Testis (tissue), 3 donors: ENCODE results near the gene ZEB2. TPM values are rescaled to one million over a fixed set of nuclear protein-coding genes. Genes with fewer than 3 reads are reported as not detected.

Source experiments
- DNase-seq: peaks from one replicate; pipeline ENCODE4 v3.0.0-alpha.2; 2019
- H3K27ac ChIP-seq, 2 donors: fragments of 200-600 bp; sonication (generic); one replicate each; pipeline ENCODE4 v1.5.1; 2019
- H3K27me3 ChIP-seq: fragments of 200-600 bp; sonication (generic); one replicate; pipeline ENCODE4 v1.5.1; 2019
- H3K36me3 ChIP-seq: fragments of 200-600 bp; sonication (generic); one replicate; pipeline ENCODE4 v1.5.1; 2017; ENCODE audit warnings: low read depth; ENCODE audit errors: missing control alignments
- H3K4me1 ChIP-seq: fragments of 200-600 bp; sonication (generic); one replicate; pipeline ENCODE4 v1.5.1; 2019
- H3K4me3 ChIP-seq, 2 donors: fragments of 200-600 bp; sonication (generic); one replicate each; pipeline ENCODE4 v1.5.1; 2017 to 2019
- H3K9me3 ChIP-seq: fragments of 200-600 bp; sonication (generic); one replicate; pipeline ENCODE4 v1.5.1; 2017
- POLR2A ChIP-seq: fragments of 450-650 bp; IDR thresholded peaks from one replicate; pipeline ENCODE4 v1.6.1; 2017; ENCODE audit warnings: antibody characterized with exemption, mild to moderate bottlenecking, moderate library complexity
- WGBS, 2 donors: methylation state at CpG; one replicate each; pipeline ENCODE4 v1.1.5; 2018; 5-methylcytosine and 5-hydroxymethylcytosine counted together
- intact Hi-C: fragments of 100-400 bp; cut with DNase I; formaldehyde crosslinking; loops from one replicate; pipeline ENCODE4 v1.15.1; 2023; ENCODE audit warnings: low total_unique reads
- polyA plus RNA-seq: library from polyadenylated mRNA; stranded (reverse); fragments of 350-450 nt; fragmentation: Illumina TruSeq; extraction: RNeasy Lipid Tissue Mini Kit (QIAGEN cat#74804); gene quantifications from one replicate; pipeline ENCODE4 v1.2.3, GENCODE V29; 2014; ENCODE audit warnings: low read depth, low replicate concordance; ENCODE audit not compliant: insufficient read depth
- total RNA-seq, 2 donors: library from RNA; depleted of rRNA; stranded (reverse); fragments of >200 nt; gene quantifications; one replicate each; pipeline ENCODE4 v1.2.3, GENCODE V29; 2016
- TF ChIP-seq, protein P1 (sequence below), 3 experiments: fragments of 450-650 bp in 2 of 3; fragments of 200-600 bp in 1 of 3; sonication (generic) in 1 of 3; IDR thresholded peaks; one replicate each; pipeline ENCODE4 v1.5.1; 2016 to 2019; ENCODE audit warnings: antibody characterized with exemption in 3 of 3, mild to moderate bottlenecking in 2 of 3, moderate library complexity in 1 of 3

The ZEB2 gene
- total and polyA plus RNA-seq, 3 donors from 2014 or later: 38.7 to 96.4 (median 87.8) TPM

DNA sequence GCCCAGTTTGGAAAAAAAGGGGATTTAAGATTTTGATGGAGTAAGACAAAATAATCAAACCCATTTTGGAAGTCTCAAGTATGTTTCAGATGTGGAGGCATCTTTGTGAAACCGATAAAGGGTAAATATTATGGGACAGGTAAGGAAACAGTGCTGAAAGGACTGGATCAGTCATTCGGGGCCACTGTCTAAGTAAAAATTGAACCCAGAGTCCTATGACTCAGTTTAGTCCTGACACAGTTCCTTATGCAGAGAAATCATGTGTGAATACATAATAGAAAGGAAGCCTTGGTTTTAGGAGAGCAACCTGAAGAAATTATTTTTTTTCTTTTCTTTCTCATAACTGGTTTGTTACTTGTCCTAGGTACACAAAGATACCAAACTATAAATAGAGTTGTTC lies 15.4 kb upstream of the ZEB2 start:
- no peak for DNase-seq
- Histone ChIP-seq H3K9me3 (no peaks in the 10 kb centered on the region), H3K27me3 (no peaks in the 10 kb centered on the region), H3K36me3 (no peaks in the 10 kb centered on the region), H3K27ac (no peak overlapping the region), H3K4me1 (no peaks in the 10 kb centered on the region), H3K4me3 (no peak overlapping the region)
- TF ChIP-seq POLR2A: no peak
- TF ChIP-seq, protein P1, sequence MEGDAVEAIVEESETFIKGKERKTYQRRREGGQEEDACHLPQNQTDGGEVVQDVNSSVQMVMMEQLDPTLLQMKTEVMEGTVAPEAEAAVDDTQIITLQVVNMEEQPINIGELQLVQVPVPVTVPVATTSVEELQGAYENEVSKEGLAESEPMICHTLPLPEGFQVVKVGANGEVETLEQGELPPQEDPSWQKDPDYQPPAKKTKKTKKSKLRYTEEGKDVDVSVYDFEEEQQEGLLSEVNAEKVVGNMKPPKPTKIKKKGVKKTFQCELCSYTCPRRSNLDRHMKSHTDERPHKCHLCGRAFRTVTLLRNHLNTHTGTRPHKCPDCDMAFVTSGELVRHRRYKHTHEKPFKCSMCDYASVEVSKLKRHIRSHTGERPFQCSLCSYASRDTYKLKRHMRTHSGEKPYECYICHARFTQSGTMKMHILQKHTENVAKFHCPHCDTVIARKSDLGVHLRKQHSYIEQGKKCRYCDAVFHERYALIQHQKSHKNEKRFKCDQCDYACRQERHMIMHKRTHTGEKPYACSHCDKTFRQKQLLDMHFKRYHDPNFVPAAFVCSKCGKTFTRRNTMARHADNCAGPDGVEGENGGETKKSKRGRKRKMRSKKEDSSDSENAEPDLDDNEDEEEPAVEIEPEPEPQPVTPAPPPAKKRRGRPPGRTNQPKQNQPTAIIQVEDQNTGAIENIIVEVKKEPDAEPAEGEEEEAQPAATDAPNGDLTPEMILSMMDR (IDR thresholded peaks at IDR 0.05): no peak
- intact Hi-C loops: no loop called here
- WGBS, 2 donors: 94 to 97% methylated on average over 2 of the region's 2 CpGs

GRCh38 chr2:144533221-144533620 lies 13.3 kb upstream of the ZEB2 start:
- no peaks in the 10 kb centered on the region for H3K4me1 ChIP-seq
- no peaks in the 10 kb centered on the region for H3K9me3 ChIP-seq
- no peaks in the 10 kb centered on the region for H3K27me3 ChIP-seq
- intact Hi-C loops: no loop called here
- H3K4me3 ChIP-seq: no peak overlapping the region
- no peak for TF ChIP-seq POLR2A
- TF ChIP-seq, protein P1 (IDR thresholded peaks at IDR 0.05): no peak
- no peak for DNase-seq
- H3K27ac ChIP-seq: no peak overlapping the region
- H3K36me3 ChIP-seq: no peaks in the 10 kb centered on the region
- 87 to 94% methylated on average over 7 of the region's 7 CpGs for WGBS, 2 donors

DNA sequence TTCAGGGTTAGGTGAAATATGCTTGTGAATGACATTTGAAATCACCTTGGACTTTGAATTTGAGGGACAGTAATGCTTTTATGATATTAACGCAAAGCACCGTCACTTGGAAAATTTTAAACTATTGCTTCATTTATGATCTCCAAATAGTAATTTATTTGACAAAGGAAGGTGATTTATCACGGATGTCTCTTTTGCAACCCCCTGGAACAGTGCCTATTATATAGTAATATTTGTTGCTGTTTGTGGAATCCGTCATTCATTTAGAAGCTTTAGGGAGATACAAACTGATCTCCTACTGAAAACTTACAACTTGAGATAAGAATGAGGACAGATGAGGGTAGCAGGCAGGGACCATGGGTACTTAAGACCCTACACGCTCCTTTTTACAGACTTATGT lies 10.7 kb upstream of the ZEB2 start:
- no peaks in the 10 kb centered on the region for H3K9me3 ChIP-seq
- H3K4me3 ChIP-seq: no peak overlapping the region
- no peak for DNase-seq
- no peak overlapping the region for H3K27ac ChIP-seq
- no peaks in the 10 kb centered on the region for H3K4me1 ChIP-seq
- H3K36me3 ChIP-seq: no peaks in the 10 kb centered on the region
- TF ChIP-seq POLR2A: no peak
- H3K27me3 ChIP-seq: no peaks in the 10 kb centered on the region
- intact Hi-C loops: no loop called here
- WGBS, 2 donors: 78 to 89% methylated on average over 5 of the region's 5 CpGs

DNA sequence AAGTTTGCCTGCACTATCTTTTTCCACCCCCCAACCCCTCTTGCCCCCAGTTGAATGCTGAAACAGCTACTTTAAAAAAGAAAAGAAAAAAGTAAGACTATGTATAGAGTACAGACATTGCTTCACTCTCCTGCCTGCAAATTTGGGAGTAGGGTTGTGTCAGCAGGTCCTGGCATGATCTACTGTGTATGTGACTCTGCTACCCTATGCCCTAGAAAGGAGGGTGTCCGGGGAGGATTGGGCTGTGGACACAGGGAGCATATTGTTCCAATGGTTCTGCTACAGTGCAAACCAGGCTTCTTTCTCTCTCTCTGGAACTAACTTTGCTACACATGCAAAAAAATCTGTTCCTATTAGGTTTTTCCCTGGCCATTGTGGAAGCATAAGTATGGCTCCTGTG lies 9.9 kb upstream of the ZEB2 start:
- no peak for TF ChIP-seq POLR2A
- TF ChIP-seq, protein P1 (IDR thresholded peaks at IDR 0.05): no peak
- WGBS, 2 donors: 14 to 42% methylated on average over 1 of the region's 1 CpG
- Histone ChIP-seq H3K4me1 (no peaks in the 10 kb centered on the region), H3K27me3 (no peaks in the 10 kb centered on the region), H3K27ac (no peak overlapping the region), H3K9me3 (no peaks in the 10 kb centered on the region), H3K4me3 (no peak overlapping the region), H3K36me3 (no peaks in the 10 kb centered on the region)
- intact Hi-C loops: loop anchor here (10.0 kb wide), 1 partner anchor 1225 kb away; no protein-coding TSS in a partner anchor
- no peak for DNase-seq

DNA sequence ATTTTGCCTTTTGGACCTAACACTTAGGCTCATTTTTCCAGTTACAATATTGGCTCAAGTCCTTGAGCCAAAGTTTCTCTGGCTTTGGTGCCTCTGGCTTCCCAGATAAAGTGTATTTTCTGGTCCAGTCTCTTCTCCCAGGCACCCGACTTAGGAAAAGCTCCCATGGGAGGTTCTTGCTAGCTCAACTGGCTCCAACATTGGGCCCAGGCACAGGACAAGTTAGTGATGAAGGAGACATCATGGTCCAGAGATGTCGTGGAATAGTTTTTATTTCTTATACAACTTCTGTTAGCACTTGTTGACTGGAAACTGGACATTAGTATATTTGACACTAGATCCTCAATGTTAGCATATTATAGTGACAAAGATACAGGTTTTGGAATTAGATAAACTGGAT lies 8.2 kb upstream of the ZEB2 start:
- TF ChIP-seq POLR2A: no peak
- TF ChIP-seq, protein P1 (IDR thresholded peaks at IDR 0.05): no peak
- intact Hi-C loops: loop anchor here (10.0 kb wide), 1 partner anchor 1227 kb away; no protein-coding TSS in a partner anchor
- H3K36me3 ChIP-seq: no peaks in the 10 kb centered on the region
- H3K9me3 ChIP-seq: no peaks in the 10 kb centered on the region
- H3K4me3 ChIP-seq: no peak overlapping the region
- H3K27me3 ChIP-seq: no peaks in the 10 kb centered on the region
- 61 to 70% methylated on average over 2 of the region's 2 CpGs for WGBS, 2 donors
- peak overlapping the region in 1 of 2 donors; percentile 22 for H3K27ac ChIP-seq
- no peak for DNase-seq
- H3K4me1 ChIP-seq: no peaks in the 10 kb centered on the region
